ENCODE measurements around the gene PAQR9.

Gene PAQR9

GRCh38 chr3:142947799-142948575 lies 15.5 kb downstream of the PAQR9 start:
- peak; percentile 39 for DNase-seq

GRCh38 chr3:142947352-142947751 lies 16.1 kb downstream of the PAQR9 start:
- DNase-seq, result no peak

GRCh38 chr3:142946861-142947260 lies 16.6 kb downstream of the PAQR9 start:
- no peak for DNase-seq

- DNase-seq, result no peak
Measured at GRCh38 chr3:142945023-142945422, 18.5 kb downstream of the PAQR9 start.

- DNase-seq, result no peak
Measured at GRCh38 chr3:142944342-142944741, 19.1 kb downstream of the PAQR9 start.

- DNase-seq, result no peak
Measured at GRCh38 chr3:142943870-142944269, 19.6 kb downstream of the PAQR9 start.

GRCh38 chr3:142943349-142943748 lies 20.1 kb downstream of the PAQR9 start:
- DNase-seq, result no peak

GRCh38 chr3:142941373-142942123 lies 21.9 kb downstream of the PAQR9 start:
- no peak for DNase-seq

- no peak for DNase-seq
Measured at GRCh38 chr3:142940472-142940871, 23.0 kb downstream of the PAQR9 start.

GRCh38 chr3:142940000-142940399 lies 23.5 kb downstream of the PAQR9 start:
- no peak for DNase-seq

- DNase-seq, result no peak
Measured at GRCh38 chr3:142935963-142936362, 27.5 kb downstream of the PAQR9 start.

GRCh38 chr3:142934887-142935269 lies 28.6 kb downstream of the PAQR9 start:
- DNase-seq, result no peak

GRCh38 chr3:142934128-142934886 lies 29.2 kb downstream of the PAQR9 start:
- DNase-seq, result no peak

- peak; percentile 58 for DNase-seq
Measured at GRCh38 chr3:142931222-142931621, 32.3 kb downstream of the PAQR9 start.

- DNase-seq, result no peak
Measured at GRCh38 chr3:142930463-142930862, 33.0 kb downstream of the PAQR9 start.

- no peak for DNase-seq
Measured at GRCh38 chr3:142929890-142930289, 33.6 kb downstream of the PAQR9 start.

- DNase-seq, result peak; percentile 54
Measured at GRCh38 chr3:142929109-142929508, 34.4 kb downstream of the PAQR9 start.

GRCh38 chr3:142926368-142926944 lies 37.0 kb downstream of the PAQR9 start:
- DNase-seq, result no peak

- no peak for DNase-seq
Measured at GRCh38 chr3:142925140-142925539, 38.3 kb downstream of the PAQR9 start.

- no peak for DNase-seq
Measured at GRCh38 chr3:142923694-142924093, 39.8 kb downstream of the PAQR9 start.

- no peak for DNase-seq
Measured at GRCh38 chr3:142916605-142917004, 46.9 kb downstream of the PAQR9 start.

- no peak for DNase-seq
Measured at GRCh38 chr3:142915636-142916035, 47.8 kb downstream of the PAQR9 start.

GRCh38 chr3:142914286-142914811 lies 49.1 kb downstream of the PAQR9 start:
- no peak for DNase-seq

All from stimulated activated CD8-positive, alpha-beta memory T cell treated with anti-CD3 and anti-CD28 coated beads, Interleukin-4, amount 100 ng/mL, for 48 hours (primary cell).